RWPE2 (cell line): ENCODE measurements around the gene CXCL6.
A peak's percentile ranks its signal among the peaks of the same experiment; 100 is the strongest.

Source experiments
- ATAC-seq: fragments of 200-7000 bp; cut with Tn5 transposase; 3 replicates; pipeline ENCODE4 v1.9.1; 2021; ENCODE audit warnings: low read depth
- DNase-seq: peaks from one replicate; pipeline ENCODE4 v3.0.0-alpha.2; 2020; ENCODE audit warnings: low spot score
- H3K27ac ChIP-seq: fragments of 450-650 bp; 2 replicates; pipeline ENCODE4 v1.5.1; 2017; ENCODE audit warnings: mild to moderate bottlenecking; ENCODE audit not compliant: poor library complexity, severe bottlenecking
- H3K27me3 ChIP-seq: fragments of 250-450 bp; sonication (Bioruptor Pico); 2 replicates; pipeline ENCODE4 v1.5.1; 2021; ENCODE audit warnings: mild to moderate bottlenecking, moderate library complexity; ENCODE audit not compliant: insufficient read depth, poor library complexity, severe bottlenecking
- H3K36me3 ChIP-seq: fragments of 250-450 bp; sonication (Bioruptor Pico); 2 replicates; pipeline ENCODE4 v1.5.1; 2020; ENCODE audit warnings: low read depth, mild to moderate bottlenecking, moderate library complexity
- H3K4me1 ChIP-seq: fragments of 250-450 bp; sonication (Bioruptor Pico); 2 replicates; pipeline ENCODE4 v1.5.1; 2021; ENCODE audit warnings: mild to moderate bottlenecking, moderate library complexity; ENCODE audit not compliant: insufficient read depth, poor library complexity, severe bottlenecking
- H3K4me3 ChIP-seq: fragments of 250-450 bp; sonication (Bioruptor Pico); 2 replicates; pipeline ENCODE4 v1.5.1; 2021; ENCODE audit warnings: mild to moderate bottlenecking, moderate library complexity; ENCODE audit not compliant: severe bottlenecking
- H3K9me3 ChIP-seq: fragments of 250-450 bp; sonication (Bioruptor Pico); 2 replicates; pipeline ENCODE4 v1.5.1; 2021; ENCODE audit warnings: mild to moderate bottlenecking, moderate library complexity; ENCODE audit not compliant: severe bottlenecking
- CTCF ChIP-seq: fragments of 450-650 bp; IDR thresholded peaks from one replicate; pipeline ENCODE4 v1.5.1; 2017; ENCODE audit warnings: mild to moderate bottlenecking, moderate library complexity; ENCODE audit not compliant: poor library complexity, severe bottlenecking

Gene CXCL6

DNA sequence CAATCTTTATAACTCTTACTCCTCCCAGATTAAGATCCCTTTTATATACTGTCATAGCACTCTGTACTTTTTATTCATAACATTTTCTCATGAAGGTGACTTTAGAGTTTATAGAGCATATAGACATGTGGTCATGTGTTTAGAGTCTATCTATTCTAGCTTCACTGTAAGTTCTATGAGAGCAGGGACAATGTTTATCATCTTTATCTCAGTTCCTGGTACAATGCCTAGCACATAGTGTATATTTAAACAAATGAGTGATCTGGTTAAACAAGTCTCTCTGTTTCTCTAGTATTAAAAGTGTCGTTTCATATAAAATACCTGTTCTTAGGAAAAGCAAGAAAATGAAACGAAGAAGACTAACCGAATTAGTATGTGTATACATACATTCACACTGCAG is 3.2 kb downstream of the CXCL6 start:
- no peak for ATAC-seq
- Histone ChIP-seq H3K4me1 (peaks cover 41% of the 10 kb centered on the region), H3K27me3 (no peaks in the 10 kb centered on the region), H3K4me3 (no peak overlapping the region), H3K36me3 (no peaks in the 10 kb centered on the region), H3K9me3 (no peaks in the 10 kb centered on the region), H3K27ac (no peak overlapping the region)
- DNase-seq: no peak
- no peak for TF ChIP-seq CTCF

DNA sequence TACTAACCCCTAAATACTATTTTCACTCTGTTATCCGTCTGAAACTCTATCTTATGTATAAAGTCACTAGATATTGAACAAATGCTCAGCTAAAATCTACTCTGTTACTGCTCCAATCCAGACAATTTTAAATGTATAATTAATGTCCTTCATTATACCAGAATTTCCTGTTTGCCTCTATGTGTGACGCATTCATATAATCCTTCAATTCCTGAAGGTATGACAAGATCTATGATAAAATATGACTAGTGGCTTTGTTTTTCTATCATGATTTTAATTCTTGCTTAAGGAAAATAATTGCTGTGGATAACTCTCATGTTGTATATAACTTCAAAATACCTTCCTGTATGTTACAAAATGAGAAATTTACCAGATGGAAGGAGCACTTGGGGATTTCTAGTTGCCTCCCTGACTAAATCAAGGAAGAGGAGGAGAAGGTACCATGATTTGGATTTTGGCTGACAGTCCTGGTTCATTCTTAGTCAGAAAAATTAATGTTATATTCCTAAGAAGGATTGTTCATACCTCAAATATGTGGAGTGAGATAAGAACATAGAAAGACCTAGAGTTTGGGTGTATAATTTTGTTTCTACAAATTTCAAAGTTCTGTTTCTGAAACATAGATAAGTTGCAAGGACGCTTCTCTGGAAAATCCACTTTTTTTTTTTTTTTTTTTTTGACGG is 4.9 kb downstream of the CXCL6 start:
- DNase-seq (no peak), ATAC-seq (no peak; the same call in 2 of the 3 replicates)
- H3K27ac ChIP-seq: peak overlapping the region; percentile 80
- H3K4me3 ChIP-seq: no peak overlapping the region
- no peaks in the 10 kb centered on the region for H3K9me3 ChIP-seq
- H3K4me1 ChIP-seq: peaks cover 43% of the 10 kb centered on the region
- no peaks in the 10 kb centered on the region for H3K27me3 ChIP-seq
- no peak for TF ChIP-seq CTCF
- no peaks in the 10 kb centered on the region for H3K36me3 ChIP-seq

DNA sequence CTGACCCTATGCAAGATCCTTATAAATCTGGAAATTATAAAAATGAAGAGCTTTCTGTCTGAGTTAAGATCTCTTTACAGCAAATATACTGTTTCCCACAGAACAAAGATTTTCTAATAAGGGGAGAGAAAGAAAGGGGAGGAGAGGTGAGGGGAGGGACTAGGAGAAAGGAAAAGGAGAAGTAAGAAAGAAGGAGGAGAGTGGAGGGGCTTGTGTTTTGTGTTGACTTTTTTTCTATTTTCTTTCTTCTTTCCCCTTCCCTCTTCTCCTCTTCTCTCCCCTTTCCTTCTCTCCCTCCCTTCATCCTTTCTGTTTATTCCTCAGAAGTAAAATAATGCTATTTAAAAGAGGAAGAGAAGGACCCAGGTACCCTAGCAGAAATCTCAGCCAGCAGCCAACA is 6.2 kb downstream of the CXCL6 start:
- no peak for TF ChIP-seq CTCF
- ATAC-seq: no peak
- H3K4me1 ChIP-seq: peaks cover 37% of the 10 kb centered on the region

DNA sequence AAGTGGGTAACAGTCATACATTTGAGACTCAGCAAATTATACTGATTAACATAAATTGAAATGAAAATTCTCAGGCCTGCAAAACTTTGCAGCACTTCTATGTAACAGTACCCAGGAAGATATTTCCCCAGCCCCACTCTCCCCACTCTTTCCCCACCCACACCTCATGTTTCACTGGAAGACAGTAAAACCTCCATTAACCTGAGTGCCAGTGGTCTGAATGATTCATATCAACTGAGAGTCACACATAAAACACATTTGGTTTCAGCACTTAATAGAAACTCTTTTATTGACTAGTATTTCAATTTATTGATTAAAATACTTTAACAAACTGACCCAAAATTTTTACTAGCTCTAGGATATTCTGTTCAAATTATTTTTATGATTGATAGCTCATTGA is 6.9 kb downstream of the CXCL6 start:
- H3K9me3 ChIP-seq: no peaks in the 10 kb centered on the region
- peaks cover 37% of the 10 kb centered on the region for H3K4me1 ChIP-seq
- ATAC-seq (peak; percentile 56), DNase-seq (no peak)
- peak overlapping the region; percentile 80 for H3K27ac ChIP-seq
- no peak for TF ChIP-seq CTCF
- H3K27me3 ChIP-seq: no peaks in the 10 kb centered on the region
- H3K36me3 ChIP-seq: no peaks in the 10 kb centered on the region
- no peak overlapping the region for H3K4me3 ChIP-seq

More for the DNA sequence above, 6.2 kb downstream of the CXCL6 start:
- Histone ChIP-seq H3K36me3 (no peaks in the 10 kb centered on the region), H3K27me3 (no peaks in the 10 kb centered on the region), H3K27ac (peak overlapping the region; percentile 80), H3K4me3 (no peak overlapping the region), H3K9me3 (no peaks in the 10 kb centered on the region)
- no peak for DNase-seq

GRCh38 chr4:73844345-73844744 is 7.9 kb downstream of the CXCL6 start:
- DNase-seq (no peak), ATAC-seq (peak; percentile 95)
- H3K36me3 ChIP-seq: no peaks in the 10 kb centered on the region
- peak overlapping the region; percentile 80 for H3K27ac ChIP-seq
- no peaks in the 10 kb centered on the region for H3K27me3 ChIP-seq
- H3K4me1 ChIP-seq: peaks cover 37% of the 10 kb centered on the region
- no peak overlapping the region for H3K4me3 ChIP-seq
- H3K9me3 ChIP-seq: no peaks in the 10 kb centered on the region
- TF ChIP-seq CTCF: no peak
